Neuronal stem cell (in vitro differentiated cells): ENCODE data around the gene VDR.
A peak's percentile ranks its signal among the peaks of the same experiment; 100 is the strongest.

ENCODE experiments used
- DNase-seq: peaks from one replicate; pipeline ENCODE4 v3.0.0-alpha.2; 2013; ENCODE audit warnings: low spot score
- H2AFZ ChIP-seq: one replicate; pipeline ENCODE4 v1.6.1; 2013; ENCODE audit warnings: mild to moderate bottlenecking, low read length, inconsistent platforms
- H2AK5ac ChIP-seq: 2 replicates; pipeline ENCODE4 v1.6.1; 2013; ENCODE audit warnings: low read depth, mild to moderate bottlenecking, inconsistent platforms, low read length, moderate library complexity, mixed read lengths
- H2BK120ac ChIP-seq: 2 replicates; pipeline ENCODE4 v1.6.1; 2013; ENCODE audit warnings: low read depth, mild to moderate bottlenecking, inconsistent platforms, low read length, moderate library complexity, mixed read lengths
- H2BK12ac ChIP-seq: one replicate; pipeline ENCODE4 v1.6.1; 2013; ENCODE audit warnings: low read length, inconsistent platforms
- H2BK15ac ChIP-seq: 2 replicates; pipeline ENCODE4 v1.6.1; 2013; ENCODE audit warnings: mild to moderate bottlenecking, low read length, inconsistent platforms, mixed read lengths
- H2BK5ac ChIP-seq: one replicate; pipeline ENCODE4 v1.6.1; 2013; ENCODE audit warnings: inconsistent platforms, mild to moderate bottlenecking, low read length, moderate library complexity
- H3K14ac ChIP-seq: one replicate; pipeline ENCODE4 v1.6.1; 2013; ENCODE audit warnings: low read length, inconsistent platforms
- H3K18ac ChIP-seq: 2 replicates; pipeline ENCODE4 v1.6.1; 2013; ENCODE audit warnings: low read length, inconsistent platforms
- H3K23ac ChIP-seq: 2 replicates; pipeline ENCODE4 v1.6.1; 2013; ENCODE audit warnings: low read depth, mild to moderate bottlenecking, mixed read lengths, low read length, inconsistent platforms; ENCODE audit not compliant: poor library complexity
- H3K27ac ChIP-seq: replicated peaks from 3 replicates; pipeline ENCODE4 v1.5.1; 2013; ENCODE audit warnings: low read length, inconsistent platforms
- H3K27me3 ChIP-seq, 3 experiments: 2 replicates each; pipeline ENCODE4 v1.6.1; 2013; ENCODE audit warnings: low read length in 3 of 3, mild to moderate bottlenecking in 2 of 3, inconsistent platforms in 1 of 3, low read depth in 1 of 3, mixed read lengths in 1 of 3, moderate library complexity in 1 of 3; ENCODE audit not compliant: control insufficient read depth in 3 of 3, insufficient read depth in 3 of 3
- H3K36me3 ChIP-seq, 2 donors: replicated peaks in 1 of 2; 2 replicates each; pipeline ENCODE4 v1.6.1; 2013; ENCODE audit warnings: low read length in 2 of 2; ENCODE audit not compliant: control insufficient read depth in 2 of 2, insufficient read depth in 2 of 2
- H3K4ac ChIP-seq: 2 replicates; pipeline ENCODE4 v1.6.1; 2013; ENCODE audit warnings: inconsistent platforms, mild to moderate bottlenecking, low read length, moderate library complexity
- H3K4me1 ChIP-seq, 2 donors: 1 replicate in 1 of 2; 2 replicates in 1 of 2; pipeline ENCODE4 v1.6.1; 2013; ENCODE audit warnings: low read length in 2 of 2, low read depth in 1 of 2; ENCODE audit not compliant: control insufficient read depth in 2 of 2, insufficient read depth in 1 of 2
- H3K4me2 ChIP-seq: one replicate; pipeline ENCODE4 v1.6.1; 2013; ENCODE audit warnings: mild to moderate bottlenecking, low read length, inconsistent platforms; ENCODE audit not compliant: insufficient read depth, poor library complexity, severe bottlenecking
- H3K4me3 ChIP-seq, 2 donors: 2 replicates each; pipeline ENCODE4 v1.5.1; 2013; ENCODE audit warnings: low read length in 2 of 2, mild to moderate bottlenecking in 2 of 2, inconsistent platforms in 1 of 2, moderate library complexity in 1 of 2
- H3K79me1 ChIP-seq: one replicate; pipeline ENCODE4 v1.6.1; 2013; ENCODE audit warnings: low read depth, mild to moderate bottlenecking, inconsistent platforms, low read length, moderate library complexity
- H3K9ac ChIP-seq: one replicate; pipeline ENCODE4 v1.6.1; 2013; ENCODE audit warnings: mild to moderate bottlenecking, low read depth, low read length, inconsistent platforms; ENCODE audit not compliant: poor library complexity
- H3K9me3 ChIP-seq, 2 donors: replicated peaks in 1 of 2; 2 replicates each; pipeline versions ENCODE3 to v1.6.1; 2013; ENCODE audit warnings: low read length in 2 of 2, mild to moderate bottlenecking in 2 of 2, inconsistent platforms in 1 of 2, low read depth in 1 of 2, mixed read lengths in 1 of 2, moderate library complexity in 1 of 2; ENCODE audit not compliant: control insufficient read depth in 2 of 2, insufficient read depth in 1 of 2
- H4K8ac ChIP-seq: one replicate; pipeline ENCODE4 v1.6.1; 2013; ENCODE audit warnings: low read depth, mild to moderate bottlenecking, inconsistent platforms, low read length, moderate library complexity
- H4K91ac ChIP-seq: one replicate; pipeline ENCODE4 v1.6.1; 2013; ENCODE audit warnings: low read length, low read depth, mild to moderate bottlenecking, inconsistent platforms; ENCODE audit not compliant: poor library complexity
- WGBS, 2 donors: extraction: QIAGEN DNeasy Blood & Tissue Kit; methylation state at CpG; one replicate each; pipeline ENCODE4 v1.1.7; 2013; ENCODE audit warnings: missing lambda C conversion rate in 2 of 2, mixed read lengths in 1 of 2; ENCODE audit not compliant: insufficient read length in 2 of 2, insufficient replicate concordance in 1 of 2; ENCODE audit errors: extremely low coverage in 2 of 2; 5-methylcytosine and 5-hydroxymethylcytosine counted together

VDR gene

GRCh38 chr12:47858511-47859266 lies 46.1 kb downstream of the VDR start:
- Histone ChIP-seq H3K27ac (no peak overlapping the region), H4K8ac (peak overlapping the region; percentile 19), H3K79me1 (no peaks in the 10 kb centered on the region), H2BK15ac (no peak overlapping the region), H3K14ac (no peak overlapping the region), H2AK5ac (peak overlapping the region; percentile 14), H2BK120ac (no peak overlapping the region), H3K4me2 (no peak overlapping the region), H2BK5ac (peak overlapping the region; percentile 67), H4K91ac (no peak overlapping the region), H2BK12ac (peak overlapping the region; percentile 14), H3K23ac (peak overlapping the region; percentile 61), H3K18ac (peak overlapping the region; percentile 68), H3K4me3 (no peak overlapping the region), H2AFZ (no peak overlapping the region), H3K9me3 (no peaks in the 10 kb centered on the region), H3K4me1 (no peaks in the 10 kb centered on the region), H3K4ac (no peak overlapping the region), H3K27me3 (peaks cover 0 to 23% (median 0%) of the 10 kb centered on the region in 3 experiments), H3K36me3 (no peaks in the 10 kb centered on the region), H3K9ac (no peak overlapping the region)
- no peak for DNase-seq
- no CpG with 5 or more reads among the region's 8 CpGs for WGBS, 2 donors

- Histone ChIP-seq H3K9me3 (no peaks in the 10 kb centered on the region), H3K4me2 (no peak overlapping the region), H3K9ac (no peak overlapping the region), H3K79me1 (no peaks in the 10 kb centered on the region), H2BK5ac (peak overlapping the region; percentile 2), H3K18ac (peak overlapping the region; percentile 36), H4K91ac (peak overlapping the region; percentile 3), H3K27ac (no peak overlapping the region), H3K27me3 (peaks cover 0 to 28% (median 0%) of the 10 kb centered on the region in 3 experiments), H3K23ac (no peak overlapping the region), H3K4me1 (peaks cover 0 to 3% of the 10 kb centered on the region in 2 donors), H4K8ac (no peak overlapping the region), H3K4me3 (no peak overlapping the region), H2AK5ac (peak overlapping the region; percentile 30), H2BK12ac (peak overlapping the region; percentile 69), H2BK15ac (no peak overlapping the region), H2BK120ac (no peak overlapping the region), H3K14ac (no peak overlapping the region), H3K4ac (no peak overlapping the region), H3K36me3 (no peaks in the 10 kb centered on the region), H2AFZ (no peak overlapping the region)
- no CpG with 5 or more reads among the region's 17 CpGs for WGBS, 2 donors
- DNase-seq, result no peak
These were observed 47.8 kb downstream of the VDR start for GRCh38 chr12:47856721-47857575.

GRCh38 chr12:47856094-47856493 lies 48.7 kb downstream of the VDR start:
- Histone ChIP-seq H3K79me1 (no peaks in the 10 kb centered on the region), H2BK120ac (no peak overlapping the region), H2BK12ac (no peak overlapping the region), H3K4me2 (no peak overlapping the region), H3K36me3 (no peaks in the 10 kb centered on the region), H3K4me3 (no peak overlapping the region), H3K18ac (no peak overlapping the region), H2BK15ac (no peak overlapping the region), H3K9ac (no peak overlapping the region), H3K4ac (no peak overlapping the region), H2AK5ac (no peak overlapping the region), H4K91ac (no peak overlapping the region), H3K4me1 (peaks cover 0 to 5% of the 10 kb centered on the region in 2 donors), H3K23ac (no peak overlapping the region), H2BK5ac (no peak overlapping the region), H3K9me3 (no peaks in the 10 kb centered on the region), H2AFZ (no peak overlapping the region), H4K8ac (no peak overlapping the region), H3K27ac (no peak overlapping the region), H3K27me3 (peaks cover 0 to 36% (median 0%) of the 10 kb centered on the region in 3 experiments), H3K14ac (no peak overlapping the region)
- no CpG with 5 or more reads among the region's 1 CpG for WGBS, 2 donors
- DNase-seq, result no peak

GRCh38 chr12:47855502-47855901 lies 49.3 kb downstream of the VDR start:
- no peak overlapping the region for H4K91ac ChIP-seq
- no peak for DNase-seq
- no peak overlapping the region for H2AK5ac ChIP-seq
- peaks cover 0 to 9% of the 10 kb centered on the region in 2 donors for H3K4me1 ChIP-seq
- no peak overlapping the region for H3K4me2 ChIP-seq
- no peak overlapping the region for H2BK15ac ChIP-seq
- H3K9me3 ChIP-seq, result no peaks in the 10 kb centered on the region
- H3K14ac ChIP-seq, result no peak overlapping the region
- no peak overlapping the region for H3K9ac ChIP-seq
- H3K27me3 ChIP-seq, result peaks cover 0 to 37% (median 0%) of the 10 kb centered on the region in 3 experiments
- no peak overlapping the region for H2AFZ ChIP-seq
- no peak overlapping the region for H3K18ac ChIP-seq
- H2BK12ac ChIP-seq, result no peak overlapping the region
- H3K36me3 ChIP-seq, result no peaks in the 10 kb centered on the region
- no peaks in the 10 kb centered on the region for H3K79me1 ChIP-seq
- no peak overlapping the region for H3K4ac ChIP-seq
- no CpG with 5 or more reads among the region's 2 CpGs for WGBS, 2 donors
- no peak overlapping the region for H3K23ac ChIP-seq
- no peak overlapping the region for H3K4me3 ChIP-seq
- H2BK5ac ChIP-seq, result no peak overlapping the region
- H4K8ac ChIP-seq, result no peak overlapping the region
- H3K27ac ChIP-seq, result no peak overlapping the region
- no peak overlapping the region for H2BK120ac ChIP-seq
